ENCODE data around the gene CDH23. TPM values are rescaled to one million over a fixed set of nuclear protein-coding genes. Genes with fewer than 3 reads are reported as not detected.
A peak's percentile ranks its signal among the peaks of the same experiment; 100 is the strongest.

Gene CDH23
- total and polyA plus RNA-seq, 4 experiments from 2014 or later, result 1.8 to 5.4 (median 3.6) TPM

DNA sequence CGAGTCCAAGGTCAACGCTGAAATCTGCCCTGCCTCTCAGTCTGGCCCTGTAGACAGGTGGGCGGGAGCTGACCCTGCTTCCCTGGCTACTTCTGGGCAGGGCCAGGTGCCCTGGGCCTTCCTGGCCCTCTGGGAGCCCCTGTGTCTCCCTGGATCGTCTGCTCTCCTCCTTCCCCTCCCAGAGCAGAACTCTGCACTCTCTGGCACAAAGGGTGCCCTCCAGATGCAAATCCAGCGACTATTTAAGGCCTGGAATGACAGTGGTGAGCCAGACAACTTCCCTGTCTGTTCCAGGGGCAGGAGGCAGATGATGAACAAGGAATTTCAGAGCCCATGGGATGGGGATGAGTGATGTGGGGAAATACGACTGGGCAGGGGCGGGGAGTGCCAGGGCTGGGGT, 259.5 kb downstream of the CDH23 start:
- Histone ChIP-seq H3K27me3 (ENCODE audit: insufficient read depth, low read length) (no peaks in the 10 kb centered on the region), H3K4me3 (ENCODE audit: low read length in 2 of 2) (no peak overlapping the region), H3K9me3 (ENCODE audit: control insufficient read depth in 1 of 2, low read length in 2 of 2) (no peaks in the 10 kb centered on the region), H3K27ac (ENCODE audit: low read depth, low read length) (no peak overlapping the region), H3K4me1 (ENCODE audit: insufficient read depth, low read length) (no peaks in the 10 kb centered on the region), H3K36me3 (ENCODE audit: insufficient read depth, low read length) (no peaks in the 10 kb centered on the region)
- H3K4me1 Mint-ChIP-seq, result no peaks in the 10 kb centered on the region
- H3K36me3 Mint-ChIP-seq, result no peaks in the 10 kb centered on the region
- H3K27ac Mint-ChIP-seq, result no peak overlapping the region
- H3K9me3 Mint-ChIP-seq, result no peaks in the 10 kb centered on the region
- H3K4me3 Mint-ChIP-seq, result no peak overlapping the region
- POLR2A ChIA-PET (ENCODE audit: partially characterized antibody), result no interaction called here
- no peaks in the 10 kb centered on the region for H3K27me3 Mint-ChIP-seq
- DNase-seq, result no peak
- intact Hi-C loops (cut with micrococcal nuclease), result no loop called here
- CTCF ChIA-PET (ENCODE audit: partially characterized antibody), result no interaction called here

DNA sequence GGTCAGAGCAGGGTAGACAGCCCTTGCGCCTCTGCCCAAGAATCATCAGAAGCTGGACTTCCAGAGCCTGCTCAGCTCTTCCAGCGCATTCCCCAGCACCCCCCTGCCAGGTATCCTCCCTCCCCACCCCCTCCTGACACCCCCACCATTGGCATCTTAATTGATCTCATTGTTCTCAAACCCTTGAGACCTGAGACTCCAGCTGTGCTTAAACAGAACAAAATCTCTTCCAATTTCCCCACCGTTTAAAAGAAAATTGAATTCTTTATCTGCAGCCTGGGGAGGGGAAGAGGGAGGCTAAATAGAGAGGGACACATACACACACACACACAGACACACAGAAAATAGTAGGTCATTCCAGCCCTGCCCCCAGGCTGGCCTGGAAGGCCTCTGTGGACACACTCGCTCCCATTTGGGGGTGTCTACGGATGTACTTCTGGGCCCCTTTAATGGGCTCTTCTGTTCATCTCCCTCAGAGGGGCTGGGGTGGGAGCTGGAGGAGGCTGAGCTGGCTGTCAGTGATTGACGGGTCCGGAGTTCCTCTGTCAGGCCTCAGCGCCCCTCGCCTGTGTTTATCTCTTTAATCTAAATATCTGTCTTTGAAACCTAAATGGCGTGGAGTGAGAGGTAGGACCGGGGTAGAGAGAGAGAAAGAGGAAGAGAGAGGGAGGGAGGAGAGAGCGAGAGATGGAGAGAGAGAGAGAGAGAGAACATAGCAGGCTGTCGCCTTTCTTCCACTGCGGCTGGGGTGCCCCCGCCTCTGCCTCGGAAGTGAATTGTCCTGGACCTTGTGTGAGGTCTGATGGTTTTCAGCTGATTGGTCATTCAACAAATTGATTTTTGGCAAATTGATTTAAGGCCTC, 261.1 kb downstream of the CDH23 start:
- Histone ChIP-seq H3K36me3 (ENCODE audit: insufficient read depth, low read length) (no peaks in the 10 kb centered on the region), H3K4me3 (ENCODE audit: low read length in 2 of 2) (no peak overlapping the region), H3K9me3 (ENCODE audit: control insufficient read depth in 1 of 2, low read length in 2 of 2) (no peaks in the 10 kb centered on the region), H3K27me3 (ENCODE audit: insufficient read depth, low read length) (no peaks in the 10 kb centered on the region), H3K4me1 (ENCODE audit: insufficient read depth, low read length) (no peaks in the 10 kb centered on the region), H3K27ac (ENCODE audit: low read depth, low read length) (no peak overlapping the region)
- Mint-ChIP-seq H3K9me3 (no peaks in the 10 kb centered on the region), H3K4me1 (no peaks in the 10 kb centered on the region), H3K36me3 (no peaks in the 10 kb centered on the region), H3K27me3 (peaks cover 0 to 2% of the 10 kb centered on the region in 2 donors), H3K4me3 (no peak overlapping the region), H3K27ac (no peak overlapping the region)
- intact Hi-C loops (cut with micrococcal nuclease), result no loop called here
- CTCF ChIA-PET (ENCODE audit: partially characterized antibody), result interaction anchor here (1.6 kb wide), 1 partner anchor 9 kb away, joined by 3 read pairs; no protein-coding TSS in a partner anchor
- POLR2A ChIA-PET (ENCODE audit: partially characterized antibody), result no interaction called here
- no peak for DNase-seq

DNA sequence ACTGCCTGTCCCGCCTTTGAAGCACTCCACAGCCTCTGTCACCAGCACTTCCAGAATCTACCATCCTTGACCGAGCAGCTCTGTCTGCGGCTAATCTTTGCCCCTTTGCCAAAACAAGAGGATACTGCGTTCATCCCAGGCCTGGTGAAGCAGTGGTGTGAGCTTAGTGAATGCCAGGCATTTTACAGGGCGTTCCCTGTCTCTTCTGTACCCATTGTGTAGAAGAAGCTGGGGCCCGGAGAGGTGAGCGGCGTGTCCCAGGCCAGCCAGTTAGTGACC, 261.7 kb downstream of the CDH23 start:
- Mint-ChIP-seq H3K9me3 (no peaks in the 10 kb centered on the region), H3K27me3 (peaks cover 0 to 2% of the 10 kb centered on the region in 2 donors), H3K4me1 (no peaks in the 10 kb centered on the region), H3K27ac (no peak overlapping the region), H3K36me3 (no peaks in the 10 kb centered on the region), H3K4me3 (no peak overlapping the region)
- no peak for DNase-seq
- ChIA-PET CTCF (ENCODE audit: partially characterized antibody) (interaction anchor here (1.6 kb wide), 1 partner anchor 10 kb away, joined by 3 read pairs; no protein-coding TSS in a partner anchor), POLR2A (ENCODE audit: partially characterized antibody) (interaction anchor here (1.5 kb wide), 1 partner anchor 116 kb away, joined by 3 read pairs; no protein-coding TSS in a partner anchor)
- H3K9me3 ChIP-seq (ENCODE audit: control insufficient read depth in 1 of 2, low read length in 2 of 2), result no peaks in the 10 kb centered on the region
- no peaks in the 10 kb centered on the region for H3K27me3 ChIP-seq (ENCODE audit: insufficient read depth, low read length)
- H3K27ac ChIP-seq (ENCODE audit: low read depth, low read length), result no peak overlapping the region
- no peaks in the 10 kb centered on the region for H3K4me1 ChIP-seq (ENCODE audit: insufficient read depth, low read length)
- H3K4me3 ChIP-seq (ENCODE audit: low read length in 2 of 2), result no peak overlapping the region
- H3K36me3 ChIP-seq (ENCODE audit: insufficient read depth, low read length), result no peaks in the 10 kb centered on the region
- intact Hi-C loops (cut with micrococcal nuclease), result no loop called here

DNA sequence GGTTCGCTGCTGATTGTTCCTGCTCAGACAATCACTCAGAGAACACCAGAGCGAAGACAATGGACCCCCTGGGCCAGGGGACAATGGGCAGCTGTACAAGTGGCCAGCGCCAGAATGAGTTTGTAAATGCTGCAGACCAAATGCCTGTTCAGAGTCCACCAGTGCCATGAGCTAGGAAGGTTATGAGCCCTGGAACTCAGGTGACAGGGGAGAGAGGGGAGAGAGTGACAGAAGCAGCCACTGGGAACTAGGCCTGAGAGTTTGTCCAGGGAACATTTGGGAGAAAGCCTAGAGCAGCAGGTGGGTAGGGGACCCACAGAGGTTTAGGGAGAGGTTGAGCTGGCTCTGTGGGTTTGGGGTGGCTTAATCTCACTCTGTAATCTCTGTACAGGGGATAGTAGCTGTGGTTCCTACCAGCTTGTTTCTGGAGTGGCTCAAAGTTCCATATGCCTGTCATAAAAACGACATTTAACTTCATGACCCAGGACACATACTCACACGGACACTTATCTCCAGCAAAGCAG, 262.5 kb downstream of the CDH23 start:
- Histone ChIP-seq H3K4me1 (ENCODE audit: insufficient read depth, low read length) (no peaks in the 10 kb centered on the region), H3K9me3 (ENCODE audit: control insufficient read depth in 1 of 2, low read length in 2 of 2) (no peaks in the 10 kb centered on the region), H3K27ac (ENCODE audit: low read depth, low read length) (no peak overlapping the region), H3K27me3 (ENCODE audit: insufficient read depth, low read length) (no peaks in the 10 kb centered on the region), H3K36me3 (ENCODE audit: insufficient read depth, low read length) (no peaks in the 10 kb centered on the region), H3K4me3 (ENCODE audit: low read length in 2 of 2) (no peak overlapping the region)
- no peaks in the 10 kb centered on the region for H3K9me3 Mint-ChIP-seq
- H3K27ac Mint-ChIP-seq, result no peak overlapping the region
- ChIA-PET CTCF (ENCODE audit: partially characterized antibody) (interaction anchor here (1.6 kb wide), 1 partner anchor 10 kb away, joined by 3 read pairs; no protein-coding TSS in a partner anchor), POLR2A (ENCODE audit: partially characterized antibody) (interaction anchor here (1.5 kb wide), 1 partner anchor 115 kb away, joined by 3 read pairs; no protein-coding TSS in a partner anchor)
- H3K27me3 Mint-ChIP-seq, result peaks cover 0 to 2% of the 10 kb centered on the region in 2 donors
- intact Hi-C loops (cut with micrococcal nuclease), result no loop called here
- no peak for DNase-seq
- peaks cover 0 to 1% (median 0%) of the 10 kb centered on the region in 4 donors for H3K4me1 Mint-ChIP-seq
- H3K4me3 Mint-ChIP-seq, result peak overlapping the region in 1 of 8 donors; percentile 57
- no peaks in the 10 kb centered on the region for H3K36me3 Mint-ChIP-seq

DNA sequence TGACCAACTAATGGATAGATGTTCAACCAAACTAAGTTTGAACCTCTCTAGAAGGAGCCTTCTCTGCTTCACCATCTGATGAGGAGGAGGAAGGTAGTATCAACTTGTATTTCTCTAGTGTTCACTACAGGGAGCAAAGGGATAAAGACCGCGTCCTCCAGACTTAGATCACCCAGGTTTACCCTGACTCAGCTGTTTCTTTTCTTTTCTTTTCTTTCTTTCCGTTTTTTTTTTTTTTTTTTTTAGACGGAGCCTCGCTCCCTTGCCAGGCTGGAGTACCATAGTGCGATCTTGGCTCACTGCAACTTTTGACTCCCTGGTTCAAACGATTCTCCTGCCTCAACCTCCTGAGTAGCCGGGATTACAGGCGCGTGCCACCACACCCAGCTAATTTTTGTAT, 263.0 kb downstream of the CDH23 start:
- H3K27me3 Mint-ChIP-seq, result peaks cover 0 to 2% of the 10 kb centered on the region in 2 donors
- CTCF ChIA-PET (ENCODE audit: partially characterized antibody), result interaction anchor here (1.6 kb wide), 1 partner anchor 11 kb away, joined by 3 read pairs; no protein-coding TSS in a partner anchor
- H3K9me3 Mint-ChIP-seq, result no peaks in the 10 kb centered on the region

DNA sequence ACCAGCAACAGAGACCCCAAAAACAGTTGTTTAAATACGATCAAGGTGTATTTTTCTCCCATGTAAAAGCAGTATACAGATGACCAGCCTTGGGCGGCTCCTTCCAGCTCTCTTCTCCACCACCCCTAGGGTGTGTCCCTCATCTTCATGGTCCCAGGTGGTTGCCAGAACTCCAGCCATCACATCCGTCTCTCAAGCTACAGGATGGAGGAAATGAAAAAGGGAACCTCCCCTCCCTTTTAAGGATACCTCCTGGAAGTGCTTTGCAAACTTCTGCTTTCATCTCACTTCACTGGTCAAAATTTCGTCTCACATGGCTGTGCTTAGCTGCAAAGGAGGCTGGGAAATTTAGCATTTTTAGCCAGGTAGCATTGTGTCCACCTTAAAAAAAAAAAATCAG, 263.6 kb downstream of the CDH23 start:
- ChIA-PET POLR2A (ENCODE audit: partially characterized antibody) (no interaction called here), CTCF (ENCODE audit: partially characterized antibody) (interaction anchor here (0.6 kb wide), 1 partner anchor 48 kb away, joined by 4 read pairs; no protein-coding TSS in a partner anchor)
- no peak for DNase-seq
- H3K36me3 Mint-ChIP-seq, result no peaks in the 10 kb centered on the region
- Histone ChIP-seq H3K4me3 (ENCODE audit: low read length in 2 of 2) (no peak overlapping the region), H3K36me3 (ENCODE audit: insufficient read depth, low read length) (no peaks in the 10 kb centered on the region), H3K4me1 (ENCODE audit: insufficient read depth, low read length) (no peaks in the 10 kb centered on the region), H3K9me3 (ENCODE audit: control insufficient read depth in 1 of 2, low read length in 2 of 2) (no peaks in the 10 kb centered on the region), H3K27me3 (ENCODE audit: insufficient read depth, low read length) (no peaks in the 10 kb centered on the region), H3K27ac (ENCODE audit: low read depth, low read length) (no peak overlapping the region)
- H3K4me1 Mint-ChIP-seq, result peaks cover 0 to 8% (median 3%) of the 10 kb centered on the region in 4 donors
- H3K27ac Mint-ChIP-seq, result no peak overlapping the region
- H3K4me3 Mint-ChIP-seq, result no peak overlapping the region
- intact Hi-C loops (cut with micrococcal nuclease), result no loop called here
- H3K27me3 Mint-ChIP-seq, result peaks cover 0 to 2% of the 10 kb centered on the region in 2 donors
- H3K9me3 Mint-ChIP-seq, result no peaks in the 10 kb centered on the region

More for the DNA sequence above, 263.0 kb downstream of the CDH23 start:
- DNase-seq, result no peak
- H3K4me3 ChIP-seq (ENCODE audit: low read length in 2 of 2), result no peak overlapping the region
- H3K36me3 ChIP-seq (ENCODE audit: insufficient read depth, low read length), result no peaks in the 10 kb centered on the region
- H3K4me1 Mint-ChIP-seq, result peaks cover 0 to 2% (median 2%) of the 10 kb centered on the region in 4 donors
- H3K9me3 ChIP-seq (ENCODE audit: control insufficient read depth in 1 of 2, low read length in 2 of 2), result no peaks in the 10 kb centered on the region
- POLR2A ChIA-PET (ENCODE audit: partially characterized antibody), result interaction anchor here (1.5 kb wide), 1 partner anchor 114 kb away, joined by 3 read pairs; no protein-coding TSS in a partner anchor
- intact Hi-C loops (cut with micrococcal nuclease), result no loop called here
- H3K27me3 ChIP-seq (ENCODE audit: insufficient read depth, low read length), result no peaks in the 10 kb centered on the region
- no peaks in the 10 kb centered on the region for H3K36me3 Mint-ChIP-seq
- no peak overlapping the region for H3K27ac ChIP-seq (ENCODE audit: low read depth, low read length)
- H3K4me3 Mint-ChIP-seq, result no peak overlapping the region
- no peaks in the 10 kb centered on the region for H3K4me1 ChIP-seq (ENCODE audit: insufficient read depth, low read length)
- H3K27ac Mint-ChIP-seq, result no peak overlapping the region

DNA sequence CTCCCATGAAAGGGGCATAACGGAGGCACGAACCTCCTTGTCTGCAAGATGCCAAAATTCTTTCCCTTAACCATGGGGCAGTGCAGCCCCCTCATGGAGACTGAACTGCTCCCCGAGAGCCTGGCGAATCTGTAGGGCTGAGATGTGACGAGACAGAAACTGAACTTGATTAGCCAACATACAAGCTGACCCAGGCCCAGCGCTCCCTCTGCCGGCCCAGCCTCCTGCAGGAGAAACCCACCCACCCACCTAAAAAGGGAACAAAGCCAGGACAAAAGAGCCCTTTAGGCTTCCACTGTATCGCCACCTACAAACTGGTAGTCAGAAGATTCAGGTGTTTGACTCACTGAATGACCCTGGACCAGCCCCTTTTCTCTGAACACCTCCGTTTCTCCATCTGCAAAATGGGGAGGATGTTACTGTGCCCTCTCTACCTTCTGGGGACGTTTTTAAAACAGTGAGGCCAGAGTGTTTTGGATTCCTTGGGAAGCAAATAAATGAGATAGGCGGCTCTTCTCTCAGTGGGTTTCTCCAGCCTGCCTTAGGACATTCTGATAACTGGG, 264.4 kb downstream of the CDH23 start:
- ChIA-PET POLR2A (ENCODE audit: partially characterized antibody) (no interaction called here), CTCF (ENCODE audit: partially characterized antibody) (no interaction called here)
- Histone ChIP-seq H3K4me3 (ENCODE audit: low read length in 2 of 2) (no peak overlapping the region), H3K27ac (ENCODE audit: low read depth, low read length) (no peak overlapping the region), H3K4me1 (ENCODE audit: insufficient read depth, low read length) (no peaks in the 10 kb centered on the region), H3K27me3 (ENCODE audit: insufficient read depth, low read length) (no peaks in the 10 kb centered on the region), H3K36me3 (ENCODE audit: insufficient read depth, low read length) (no peaks in the 10 kb centered on the region), H3K9me3 (ENCODE audit: control insufficient read depth in 1 of 2, low read length in 2 of 2) (no peaks in the 10 kb centered on the region)
- H3K36me3 Mint-ChIP-seq, result no peaks in the 10 kb centered on the region
- peaks cover 0 to 2% of the 10 kb centered on the region in 2 donors for H3K27me3 Mint-ChIP-seq
- peak overlapping the region in 1 of 7 donors; percentile 66 for H3K27ac Mint-ChIP-seq
- no peak overlapping the region for H3K4me3 Mint-ChIP-seq
- no peaks in the 10 kb centered on the region for H3K9me3 Mint-ChIP-seq
- DNase-seq, result no peak
- intact Hi-C loops (cut with micrococcal nuclease), result no loop called here
- H3K4me1 Mint-ChIP-seq, result peaks cover 0 to 8% (median 3%) of the 10 kb centered on the region in 4 donors

All from CD4-positive, alpha-beta memory T cell (primary cell).